Chondrocyte (in vitro differentiated cells): ENCODE measurements around the gene MAP2K7. TPM values are rescaled to one million over a fixed set of nuclear protein-coding genes. Genes with fewer than 3 reads are reported as not detected.

Experiments
- DNase-seq: peaks from one replicate; pipeline ENCODE4 v3.0.0; 2021; ENCODE audit warnings: mixed read lengths, low spot score
- H3K27ac Mint-ChIP-seq: one replicate; pipeline ENCODE4 v1.8.0; 2021; ENCODE audit warnings: mild to moderate bottlenecking, moderate library complexity, mixed read lengths; ENCODE audit not compliant: unreplicated experiment
- H3K27me3 Mint-ChIP-seq: 2 replicates; pipeline ENCODE4 v1.8.0; 2021; ENCODE audit warnings: low read depth, mixed read lengths
- H3K36me3 Mint-ChIP-seq: 2 replicates; pipeline ENCODE4 v1.8.0; 2021; ENCODE audit warnings: low read depth, mixed read lengths
- H3K4me1 Mint-ChIP-seq: 2 replicates; pipeline ENCODE4 v1.8.0; 2021; ENCODE audit warnings: low read depth, mild to moderate bottlenecking, mixed read lengths
- H3K4me3 Mint-ChIP-seq: one replicate; pipeline ENCODE4 v1.8.0; 2021; ENCODE audit warnings: mild to moderate bottlenecking, moderate library complexity, mixed read lengths; ENCODE audit not compliant: unreplicated experiment
- H3K9me3 Mint-ChIP-seq: 2 replicates; pipeline ENCODE4 v1.8.0; 2021; ENCODE audit warnings: low read depth, mixed read lengths
- CTCF ChIP-seq: fragments of 200-600 bp; sonication (generic); IDR thresholded peaks from 2 replicates; pipeline ENCODE4 v1.5.0; 2021; ENCODE audit warnings: antibody characterized with exemption, mild to moderate bottlenecking, moderate library complexity
- total RNA-seq: library from RNA; stranded (reverse); gene quantifications from 3 replicates; pipeline ENCODE4 v1.2.1, GENCODE V29; 2021

MAP2K7 gene
- total RNA-seq, 1 donor from 2014 or later, result 24.4 TPM

GRCh38 chr19:7908742-7909461 is 5.2 kb downstream of the MAP2K7 start:
- Mint-ChIP-seq H3K36me3 (peaks cover 14% of the 10 kb centered on the region), H3K27ac (no peak overlapping the region), H3K4me3 (no peak overlapping the region), H3K9me3 (no peaks in the 10 kb centered on the region), H3K27me3 (no peaks in the 10 kb centered on the region), H3K4me1 (peaks cover 18% of the 10 kb centered on the region)
- DNase-seq, result peak; percentile 95
- TF ChIP-seq CTCF, result no peak

GRCh38 chr19:7909471-7910067 is 5.9 kb downstream of the MAP2K7 start:
- no peak for TF ChIP-seq CTCF
- Mint-ChIP-seq H3K9me3 (no peaks in the 10 kb centered on the region), H3K36me3 (peaks cover 14% of the 10 kb centered on the region), H3K27me3 (no peaks in the 10 kb centered on the region), H3K4me1 (peaks cover 16% of the 10 kb centered on the region), H3K4me3 (no peak overlapping the region), H3K27ac (no peak overlapping the region)
- DNase-seq, result peak; percentile 84

- peaks cover 14% of the 10 kb centered on the region for H3K36me3 Mint-ChIP-seq
- DNase-seq, result peak; percentile 92
- no peak for TF ChIP-seq CTCF
- H3K27ac Mint-ChIP-seq, result no peak overlapping the region
- no peaks in the 10 kb centered on the region for H3K27me3 Mint-ChIP-seq
- H3K9me3 Mint-ChIP-seq, result no peaks in the 10 kb centered on the region
- H3K4me1 Mint-ChIP-seq, result peaks cover 8% of the 10 kb centered on the region
- H3K4me3 Mint-ChIP-seq, result no peak overlapping the region
Measured at GRCh38 chr19:7910321-7911161, 6.9 kb downstream of the MAP2K7 start.

GRCh38 chr19:7911508-7912143 is 7.9 kb downstream of the MAP2K7 start:
- Mint-ChIP-seq H3K4me1 (peaks cover 6% of the 10 kb centered on the region), H3K27me3 (no peaks in the 10 kb centered on the region), H3K27ac (no peak overlapping the region), H3K36me3 (peaks cover 14% of the 10 kb centered on the region), H3K4me3 (no peak overlapping the region), H3K9me3 (no peaks in the 10 kb centered on the region)
- DNase-seq, result peak; percentile 88
- no peak for TF ChIP-seq CTCF

- DNase-seq, result peak; percentile 91
- H3K4me1 Mint-ChIP-seq, result peaks cover 10% of the 10 kb centered on the region
- no peak overlapping the region for H3K4me3 Mint-ChIP-seq
- no peak for TF ChIP-seq CTCF
- no peaks in the 10 kb centered on the region for H3K27me3 Mint-ChIP-seq
- H3K9me3 Mint-ChIP-seq, result no peaks in the 10 kb centered on the region
- H3K27ac Mint-ChIP-seq, result no peak overlapping the region
- peaks cover 14% of the 10 kb centered on the region for H3K36me3 Mint-ChIP-seq
Measured at GRCh38 chr19:7912144-7912696, 8.5 kb downstream of the MAP2K7 start.
